Measurements from ENCODE around the gene FSTL5. TPM values are rescaled to one million over a fixed set of nuclear protein-coding genes. Genes with fewer than 3 reads are reported as not detected.

Gene FSTL5
- total and polyA plus RNA-seq, 8 donors: 0.08 to 1.9 (median 0.16) TPM

DNA sequence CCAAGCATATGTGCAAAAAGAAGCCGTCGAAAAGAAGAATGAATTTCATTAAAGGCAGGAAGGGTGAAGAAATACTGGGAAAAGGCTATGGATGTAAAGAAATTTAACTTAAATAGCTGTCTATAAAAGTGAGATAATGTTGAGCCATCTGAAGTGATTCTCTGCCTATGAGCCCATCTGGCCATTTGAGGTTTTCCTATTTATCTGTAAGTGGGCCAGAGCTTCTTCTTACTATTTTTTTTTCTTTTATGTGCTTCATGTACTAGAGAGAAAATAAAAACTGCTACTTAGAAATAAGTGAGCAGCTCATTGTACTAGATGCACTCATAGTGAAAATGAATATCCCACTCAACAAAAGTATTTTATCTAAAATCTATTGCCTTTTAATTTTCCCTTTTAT lies 725.7 kb downstream of the FSTL5 start:
- Histone ChIP-seq H3K36me3 (no peaks in the 10 kb centered on the region), H3K4me1 (no peaks in the 10 kb centered on the region), H3K9me3 (no peaks in the 10 kb centered on the region), H3K27me3 (no peaks in the 10 kb centered on the region), H3K4me3 (no peak overlapping the region), H3K27ac (no peak overlapping the region)
- FAIRE-seq: no peak
- intact Hi-C loops (cut with DNase I): no loop called here
- TF ChIP-seq, protein P1, sequence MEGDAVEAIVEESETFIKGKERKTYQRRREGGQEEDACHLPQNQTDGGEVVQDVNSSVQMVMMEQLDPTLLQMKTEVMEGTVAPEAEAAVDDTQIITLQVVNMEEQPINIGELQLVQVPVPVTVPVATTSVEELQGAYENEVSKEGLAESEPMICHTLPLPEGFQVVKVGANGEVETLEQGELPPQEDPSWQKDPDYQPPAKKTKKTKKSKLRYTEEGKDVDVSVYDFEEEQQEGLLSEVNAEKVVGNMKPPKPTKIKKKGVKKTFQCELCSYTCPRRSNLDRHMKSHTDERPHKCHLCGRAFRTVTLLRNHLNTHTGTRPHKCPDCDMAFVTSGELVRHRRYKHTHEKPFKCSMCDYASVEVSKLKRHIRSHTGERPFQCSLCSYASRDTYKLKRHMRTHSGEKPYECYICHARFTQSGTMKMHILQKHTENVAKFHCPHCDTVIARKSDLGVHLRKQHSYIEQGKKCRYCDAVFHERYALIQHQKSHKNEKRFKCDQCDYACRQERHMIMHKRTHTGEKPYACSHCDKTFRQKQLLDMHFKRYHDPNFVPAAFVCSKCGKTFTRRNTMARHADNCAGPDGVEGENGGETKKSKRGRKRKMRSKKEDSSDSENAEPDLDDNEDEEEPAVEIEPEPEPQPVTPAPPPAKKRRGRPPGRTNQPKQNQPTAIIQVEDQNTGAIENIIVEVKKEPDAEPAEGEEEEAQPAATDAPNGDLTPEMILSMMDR (IDR thresholded peaks at IDR 0.05): no peak
- no peak for DNase-seq
- no peak for ATAC-seq
- WGBS, 2 donors: 84 to 92% methylated on average over 2 of the region's 2 CpGs

DNA sequence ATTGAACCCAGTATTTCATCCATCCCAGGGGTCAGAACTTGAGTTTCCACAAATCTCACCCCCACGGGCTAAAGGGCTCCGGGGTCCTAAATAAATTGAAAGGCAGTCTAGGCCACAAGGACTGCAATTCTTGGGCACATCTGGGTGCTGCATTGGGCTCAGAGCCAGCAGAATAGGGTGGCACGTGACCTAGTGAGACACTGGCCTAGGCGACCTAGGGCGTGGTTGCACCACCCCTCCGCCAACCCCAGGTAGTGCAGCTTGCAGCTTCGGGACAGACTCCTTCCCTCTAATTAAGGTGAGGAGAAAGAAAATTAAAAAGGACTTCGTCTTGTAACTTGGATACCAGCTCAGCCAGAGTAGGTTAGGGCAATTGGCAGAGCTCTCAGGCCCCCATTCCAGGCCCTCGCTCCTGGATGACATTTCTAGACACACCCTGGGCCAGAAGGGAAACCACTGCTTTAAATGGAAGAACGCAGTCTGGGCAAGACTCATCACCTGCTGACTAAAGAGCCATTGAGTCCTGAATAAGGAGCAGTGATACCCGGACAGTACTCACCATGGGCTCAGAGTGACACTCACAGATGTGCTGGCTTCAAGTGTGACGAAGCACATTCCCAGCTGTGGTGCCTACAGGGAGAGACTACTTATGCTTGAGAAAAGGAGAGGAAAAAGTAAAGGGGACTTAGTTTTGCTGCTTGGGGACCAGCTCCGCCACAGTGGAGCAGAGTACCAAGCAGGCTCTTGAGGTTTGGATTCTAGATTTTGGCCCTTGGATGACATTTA lies 735.4 kb downstream of the FSTL5 start:
- FAIRE-seq (no peak), DNase-seq (no peak), ATAC-seq (no peak)
- Histone ChIP-seq H3K27me3 (no peaks in the 10 kb centered on the region), H3K9me3 (no peaks in the 10 kb centered on the region), H3K4me1 (no peaks in the 10 kb centered on the region), H3K36me3 (no peaks in the 10 kb centered on the region), H3K4me3 (no peak overlapping the region), H3K27ac (no peak overlapping the region)
- WGBS, 2 donors: 80 to 83% methylated on average over 13 of the region's 13 CpGs
- TF ChIP-seq, protein P1 (IDR thresholded peaks at IDR 0.05): no peak
- intact Hi-C loops (cut with DNase I): no loop called here

DNA sequence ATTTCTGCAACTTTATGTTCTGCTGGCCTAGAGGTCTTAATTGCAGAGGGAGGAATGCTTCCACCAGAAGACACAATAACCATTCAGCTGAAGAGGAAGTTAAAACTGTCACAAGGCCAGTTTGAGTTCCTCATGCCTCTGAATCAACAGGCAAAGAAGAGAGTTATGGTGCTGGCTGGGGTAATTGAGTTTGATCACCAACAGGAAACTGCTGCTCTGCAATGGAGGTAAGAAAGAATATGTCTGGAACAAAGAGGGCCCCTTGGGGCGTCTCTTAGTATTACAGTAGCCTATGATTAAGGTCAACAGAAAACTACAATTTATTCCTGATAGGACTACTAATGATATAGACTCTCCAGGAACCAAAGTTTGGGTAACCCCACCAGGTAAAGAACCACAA lies 744.0 kb downstream of the FSTL5 start:
- H3K27ac ChIP-seq: no peak overlapping the region
- no peak for DNase-seq
- TF ChIP-seq, protein P1 (IDR thresholded peaks at IDR 0.05): peak in 2 of 4 donors; percentile 10 to 14
- no peak overlapping the region for H3K4me3 ChIP-seq
- ATAC-seq: peak in 3 of 4 donors; percentile 61 to 80 (median 65)
- H3K9me3 ChIP-seq: no peaks in the 10 kb centered on the region
- H3K27me3 ChIP-seq: no peaks in the 10 kb centered on the region
- no peaks in the 10 kb centered on the region for H3K4me1 ChIP-seq
- FAIRE-seq: no peak
- 33 to 47% methylated on average over 1 of the region's 1 CpG for WGBS, 2 donors
- H3K36me3 ChIP-seq: no peaks in the 10 kb centered on the region
- intact Hi-C loops (cut with DNase I): no loop called here

DNA sequence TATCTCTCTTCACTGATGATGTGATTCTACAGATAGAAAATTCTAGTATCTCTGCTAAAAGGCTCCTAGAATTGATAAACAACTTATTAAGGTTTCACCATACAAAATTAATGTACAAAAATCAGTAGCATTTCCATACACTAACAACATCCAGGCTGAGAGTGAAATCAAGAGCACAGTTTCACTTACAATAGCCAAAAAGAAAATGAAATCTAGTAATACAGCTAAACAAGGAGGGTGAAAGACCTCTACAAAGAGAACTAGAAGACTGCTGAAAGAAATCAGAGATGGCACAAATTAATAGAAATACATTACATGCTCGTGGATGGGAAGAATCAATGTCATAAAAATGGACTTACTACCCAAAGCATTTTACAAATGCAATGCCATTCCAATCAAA lies 751.9 kb downstream of the FSTL5 start:
- Histone ChIP-seq H3K27ac (no peak overlapping the region), H3K27me3 (no peaks in the 10 kb centered on the region), H3K36me3 (no peaks in the 10 kb centered on the region), H3K4me3 (no peak overlapping the region), H3K9me3 (no peaks in the 10 kb centered on the region), H3K4me1 (no peaks in the 10 kb centered on the region)
- intact Hi-C loops (cut with DNase I): no loop called here
- no peak for FAIRE-seq
- no peak for ATAC-seq
- TF ChIP-seq, protein P1 (IDR thresholded peaks at IDR 0.05): no peak
- 45 to 52% methylated on average over 1 of the region's 1 CpG for WGBS, 2 donors
- no peak for DNase-seq
